Vagina (tissue), 2 donors: ENCODE data around the gene PGC.

ENCODE experiments used
- CTCF ChIP-seq, 3 experiments: fragments of 450-650 bp in 2 of 3; fragments of 200-600 bp in 1 of 3; sonication (generic) in 1 of 3; IDR thresholded peaks; one replicate each; pipeline ENCODE4 v1.5.1; 2017 to 2019; ENCODE audit warnings: antibody characterized with exemption in 3 of 3, mild to moderate bottlenecking in 2 of 3, moderate library complexity in 2 of 3
- POLR2A ChIP-seq, 2 donors: fragments of 450-650 bp; IDR thresholded peaks; one replicate each; pipeline ENCODE4 v1.6.1; 2017; ENCODE audit warnings: antibody characterized with exemption in 2 of 2, mild to moderate bottlenecking in 2 of 2, moderate library complexity in 2 of 2

GRCh38 chr6:41736186-41736733 lies 10.9 kb downstream of the PGC start:
- no peak for TF ChIP-seq CTCF (IDR thresholded peaks at IDR 0.05)
- no peak for TF ChIP-seq POLR2A (IDR thresholded peaks at IDR 0.05)
